OCI-LY3 (cell line): Measurements from ENCODE around the gene NEK10.

Experiments
- H2AFZ ChIP-seq: fragments of 200-600, 300-600 bp; shearing (Covaris generic); 2 replicates; pipeline ENCODE4 v1.6.0; 2014; ENCODE audit warnings: antibody characterized with exemption, low read depth, low read length
- H3K27ac ChIP-seq: fragments of 200-600, 300-600 bp; sonication (generic); 2 replicates; pipeline ENCODE4 v1.5.1; 2014; ENCODE audit warnings: mild to moderate bottlenecking, low read length, moderate library complexity, mixed read lengths
- H3K27me3 ChIP-seq: fragments of 200-600, 300-600 bp; sonication (generic); 2 replicates; pipeline ENCODE4 v1.6.1; 2014; ENCODE audit warnings: low read depth, low read length, mixed read lengths
- H3K36me3 ChIP-seq: fragments of 200-600, 300-600 bp; sonication (generic); replicated peaks from 2 replicates; pipeline ENCODE3; 2014; ENCODE audit warnings: low read depth, low read length, mixed read lengths
- H3K4me1 ChIP-seq: fragments of 300-600, 200-600 bp; sonication (generic); 2 replicates; pipeline ENCODE4 v1.6.1; 2014; ENCODE audit warnings: low read length, mixed read lengths
- H3K4me2 ChIP-seq: fragments of 200-600, 300-600 bp; sonication (generic); 2 replicates; pipeline ENCODE4 v1.6.1; 2014; ENCODE audit warnings: low read length, mixed read lengths
- H3K4me3 ChIP-seq: fragments of 300-600, 200-600 bp; sonication (generic); 2 replicates; pipeline ENCODE4 v1.5.1; 2014; ENCODE audit warnings: antibody characterized with exemption, mild to moderate bottlenecking, low read length, moderate library complexity
- H3K79me2 ChIP-seq: fragments of 300-600, 200-600 bp; shearing (Covaris generic); 2 replicates; pipeline ENCODE4 v1.6.1; 2014; ENCODE audit warnings: mild to moderate bottlenecking, low read length, mixed read lengths
- H3K9ac ChIP-seq: fragments of 300-600, 200-600 bp; shearing (Covaris generic); 2 replicates; pipeline ENCODE4 v1.6.0; 2014; ENCODE audit warnings: mild to moderate bottlenecking, low read length, moderate library complexity
- H3K9me3 ChIP-seq: fragments of 200-600, 300-600 bp; shearing (Covaris generic); 2 replicates; pipeline ENCODE4 v1.6.1; 2014; ENCODE audit warnings: low read length, mixed read lengths; ENCODE audit not compliant: insufficient read depth
- H4K20me1 ChIP-seq: fragments of 200-600, 300-600 bp; sonication (generic); 2 replicates; pipeline ENCODE4 v1.6.1; 2016; ENCODE audit warnings: low read length, mixed read lengths; ENCODE audit not compliant: insufficient read depth
- CTCF ChIP-seq: fragments of 200-600, 300-600 bp; sonication (generic); IDR thresholded peaks from 2 replicates; pipeline ENCODE4 v1.5.1; 2014; ENCODE audit warnings: antibody characterized with exemption, low read length, low read depth
- EZH2phosphoT487 ChIP-seq: fragments of 200-600 bp; shearing (Covaris generic); IDR thresholded peaks from 2 replicates; pipeline ENCODE4 v1.6.1; 2018; ENCODE audit warnings: antibody characterized with exemption, mixed run types, low read depth

Gene NEK10

GRCh38 chr3:27252646-27253045, 116.5 kb downstream of the NEK10 start:
- Histone ChIP-seq H3K4me2 (no peak overlapping the region), H3K9me3 (no peaks in the 10 kb centered on the region), H3K4me1 (no peaks in the 10 kb centered on the region), H3K4me3 (no peak overlapping the region), H3K79me2 (no peaks in the 10 kb centered on the region), H3K9ac (no peak overlapping the region), H3K27ac (no peak overlapping the region), H3K36me3 (no peaks in the 10 kb centered on the region), H4K20me1 (no peaks in the 10 kb centered on the region), H3K27me3 (no peaks in the 10 kb centered on the region), H2AFZ (no peak overlapping the region)
- TF ChIP-seq EZH2phosphoT487 (no peak), CTCF (no peak)

DNA sequence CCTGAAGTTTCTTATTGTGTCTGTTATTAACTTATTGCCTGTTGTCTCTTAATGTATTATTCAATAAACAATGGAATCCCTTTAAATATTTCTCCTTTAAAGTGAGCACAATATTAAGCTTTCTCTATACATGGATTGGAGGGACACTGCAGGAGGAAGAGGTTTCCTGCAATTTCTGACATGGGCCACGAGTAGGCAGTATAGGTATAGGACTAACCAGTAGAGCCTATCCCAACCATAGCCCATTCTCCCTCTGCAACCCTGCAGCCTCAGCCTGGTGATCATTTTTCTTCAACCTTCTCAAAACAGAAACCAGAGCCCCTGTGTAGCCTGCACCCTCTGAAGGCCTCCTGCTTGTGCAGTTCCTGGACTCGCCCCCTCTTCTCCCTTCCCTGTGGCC, 124.8 kb downstream of the NEK10 start:
- Histone ChIP-seq H2AFZ (no peak overlapping the region), H4K20me1 (no peaks in the 10 kb centered on the region), H3K9me3 (no peaks in the 10 kb centered on the region), H3K27me3 (no peaks in the 10 kb centered on the region), H3K4me1 (no peaks in the 10 kb centered on the region), H3K36me3 (no peaks in the 10 kb centered on the region), H3K4me2 (no peak overlapping the region), H3K9ac (no peak overlapping the region), H3K27ac (no peak overlapping the region), H3K79me2 (no peaks in the 10 kb centered on the region), H3K4me3 (no peak overlapping the region)
- peak; percentile 17 for TF ChIP-seq CTCF
- no peak for TF ChIP-seq EZH2phosphoT487

- Histone ChIP-seq H3K4me3 (no peak overlapping the region), H3K4me1 (no peaks in the 10 kb centered on the region), H3K9me3 (peaks cover 4% of the 10 kb centered on the region; the same call in 1 of the 2 replicates), H3K36me3 (no peaks in the 10 kb centered on the region), H2AFZ (no peak overlapping the region), H3K27me3 (no peaks in the 10 kb centered on the region), H3K4me2 (no peak overlapping the region), H3K79me2 (no peaks in the 10 kb centered on the region), H4K20me1 (no peaks in the 10 kb centered on the region), H3K9ac (no peak overlapping the region), H3K27ac (no peak overlapping the region)
- no peak for TF ChIP-seq CTCF
- no peak for TF ChIP-seq EZH2phosphoT487
These were observed 129.2 kb downstream of the NEK10 start for GRCh38 chr3:27239951-27240350.

GRCh38 chr3:27228805-27229204, 140.4 kb downstream of the NEK10 start:
- TF ChIP-seq CTCF, result peak; percentile 19; the same call in 1 of the 2 replicates
- no peak for TF ChIP-seq EZH2phosphoT487

More at GRCh38 chr3:27228805-27229204, 140.4 kb downstream of the NEK10 start:
- no peaks in the 10 kb centered on the region for H3K36me3 ChIP-seq
- H3K4me1 ChIP-seq, result peaks cover 10% of the 10 kb centered on the region
- H4K20me1 ChIP-seq, result no peaks in the 10 kb centered on the region
- no peak overlapping the region for H2AFZ ChIP-seq
- H3K79me2 ChIP-seq, result no peaks in the 10 kb centered on the region
- no peak overlapping the region for H3K9ac ChIP-seq
- no peaks in the 10 kb centered on the region for H3K9me3 ChIP-seq
- H3K4me2 ChIP-seq, result no peak overlapping the region
- no peaks in the 10 kb centered on the region for H3K27me3 ChIP-seq
- H3K4me3 ChIP-seq, result no peak overlapping the region
- H3K27ac ChIP-seq, result no peak overlapping the region
